Measurements from ENCODE around the gene FLT4.

The FLT4 gene

GRCh38 chr5:180575571-180575970 is 73.8 kb downstream of the FLT4 start:
- no peak for DNase-seq (ENCODE audit: low read depth)
- no peak for TF ChIP-seq CTCF (IDR thresholded peaks at IDR 0.05; ENCODE audit: insufficient read depth, low read depth, low read length, missing control alignments)
- no peak overlapping the region for H3K4me3 ChIP-seq (ENCODE audit: low read length)

GRCh38 chr5:180568914-180569313 is 80.5 kb downstream of the FLT4 start:
- no peak for TF ChIP-seq CTCF (IDR thresholded peaks at IDR 0.05; ENCODE audit: insufficient read depth, low read depth, low read length, missing control alignments)
- H3K4me3 ChIP-seq (ENCODE audit: low read length): no peak overlapping the region
- DNase-seq (ENCODE audit: low read depth): no peak

- DNase-seq (ENCODE audit: low read depth): no peak
- H3K4me3 ChIP-seq (ENCODE audit: low read length): no peak overlapping the region
- TF ChIP-seq CTCF (IDR thresholded peaks at IDR 0.05; ENCODE audit: insufficient read depth, low read depth, low read length, missing control alignments): no peak
Measured at GRCh38 chr5:180563994-180564393, 85.4 kb downstream of the FLT4 start.

DNA sequence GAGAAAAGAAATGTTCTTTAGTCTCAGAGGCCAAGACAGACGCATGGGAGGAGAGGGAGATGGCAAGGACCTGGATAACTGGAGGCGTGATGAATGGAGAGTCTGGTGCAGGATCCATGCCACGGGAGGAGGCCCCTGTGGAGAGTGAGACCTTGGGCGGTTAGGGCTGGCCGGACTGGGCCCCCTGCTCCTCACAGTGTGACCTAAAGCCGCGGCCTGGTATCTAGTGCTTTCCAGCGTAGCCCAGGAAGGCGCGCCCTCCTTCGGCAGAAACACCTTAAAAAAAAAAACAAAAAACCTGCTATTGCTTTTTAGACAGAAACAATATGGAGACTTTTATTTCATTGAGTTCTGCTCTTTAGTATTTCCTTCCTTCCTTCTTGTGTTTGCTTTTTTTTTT is 91.2 kb downstream of the FLT4 start:
- no peak overlapping the region for H3K4me3 ChIP-seq (ENCODE audit: low read length)
- TF ChIP-seq CTCF (IDR thresholded peaks at IDR 0.05; ENCODE audit: insufficient read depth, low read depth, low read length, missing control alignments): no peak
- no peak for DNase-seq (ENCODE audit: low read depth)

- no peak for DNase-seq (ENCODE audit: low read depth)
- TF ChIP-seq CTCF (IDR thresholded peaks at IDR 0.05; ENCODE audit: insufficient read depth, low read depth, low read length, missing control alignments): no peak
- no peak overlapping the region for H3K4me3 ChIP-seq (ENCODE audit: low read length)
Measured at GRCh38 chr5:180557217-180557809, 92.1 kb downstream of the FLT4 start.

GRCh38 chr5:180555168-180555921 is 94.1 kb downstream of the FLT4 start:
- DNase-seq (ENCODE audit: low read depth): no peak
- TF ChIP-seq CTCF (IDR thresholded peaks at IDR 0.05; ENCODE audit: insufficient read depth, low read depth, low read length, missing control alignments): no peak
- no peak overlapping the region for H3K4me3 ChIP-seq (ENCODE audit: low read length)

DNA sequence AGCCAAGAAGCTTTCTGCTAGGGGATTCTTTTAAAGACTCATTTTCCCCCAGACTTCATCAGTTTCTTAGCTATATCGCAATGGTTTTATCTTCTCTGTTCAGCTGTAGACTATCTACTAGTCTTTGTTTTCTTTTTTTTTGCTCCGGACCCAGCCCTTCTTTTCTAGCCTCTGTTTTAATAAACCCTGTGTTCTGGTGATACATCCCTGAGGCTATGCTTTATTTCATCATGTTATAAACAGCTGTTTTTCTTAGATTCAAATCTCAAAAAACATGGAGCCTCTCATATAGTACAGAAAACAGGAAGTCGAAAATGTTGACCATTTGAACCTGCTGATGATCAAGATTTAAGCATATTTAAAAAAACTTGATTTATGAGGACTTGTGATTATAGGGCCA is 95.9 kb downstream of the FLT4 start:
- H3K4me3 ChIP-seq (ENCODE audit: low read length): no peak overlapping the region
- TF ChIP-seq CTCF (IDR thresholded peaks at IDR 0.05; ENCODE audit: insufficient read depth, low read depth, low read length, missing control alignments): no peak
- DNase-seq (ENCODE audit: low read depth): no peak
